WTC11 (cell line): Measurements from ENCODE around the gene GADD45B.

ENCODE experiments used
- ATF1 ChIP-seq: sonication (generic); formaldehyde crosslinking; IDR thresholded peaks from 2 replicates; pipeline ENCODE4 v1.8.1; 2023; ENCODE audit warnings: mild to moderate bottlenecking, moderate library complexity, missing genetic modification reagents
- CREB1 ChIP-seq: sonication (generic); formaldehyde crosslinking; IDR thresholded peaks from 2 replicates; pipeline ENCODE4 v1.8.0; 2023; ENCODE audit warnings: mild to moderate bottlenecking, missing genetic modification reagents
- ESRRA ChIP-seq: sonication (generic); formaldehyde crosslinking; IDR thresholded peaks from 2 replicates; pipeline ENCODE4 v1.8.1; 2022; ENCODE audit warnings: mild to moderate bottlenecking, missing genetic modification reagents, borderline replicate concordance
- JUN ChIP-seq: sonication (generic); formaldehyde crosslinking; IDR thresholded peaks from 2 replicates; pipeline ENCODE4 v1.8.0; 2023; ENCODE audit warnings: mild to moderate bottlenecking, missing genetic modification reagents
- TEAD1 ChIP-seq: sonication (generic); formaldehyde crosslinking; IDR thresholded peaks from 2 replicates; pipeline ENCODE4 v1.8.0; 2022; ENCODE audit warnings: mild to moderate bottlenecking, missing genetic modification reagents
- TF ChIP-seq, protein P1 (sequence below): sonication (generic); formaldehyde crosslinking; IDR thresholded peaks from 2 replicates; pipeline ENCODE4 v1.8.1; 2023; ENCODE audit warnings: mild to moderate bottlenecking, missing genetic modification reagents, moderate library complexity
- TF ChIP-seq, protein P2 (sequence below): fragments of 200-600 bp; IDR thresholded peaks from 2 replicates; pipeline ENCODE4 v1.8.0; 2022; ENCODE audit warnings: antibody characterized with exemption
- TF ChIP-seq, protein P3 (sequence below): sonication (generic); formaldehyde crosslinking; IDR thresholded peaks from 2 replicates; pipeline ENCODE4 v1.8.0; 2023; ENCODE audit warnings: mild to moderate bottlenecking, missing genetic modification reagents

DNA sequence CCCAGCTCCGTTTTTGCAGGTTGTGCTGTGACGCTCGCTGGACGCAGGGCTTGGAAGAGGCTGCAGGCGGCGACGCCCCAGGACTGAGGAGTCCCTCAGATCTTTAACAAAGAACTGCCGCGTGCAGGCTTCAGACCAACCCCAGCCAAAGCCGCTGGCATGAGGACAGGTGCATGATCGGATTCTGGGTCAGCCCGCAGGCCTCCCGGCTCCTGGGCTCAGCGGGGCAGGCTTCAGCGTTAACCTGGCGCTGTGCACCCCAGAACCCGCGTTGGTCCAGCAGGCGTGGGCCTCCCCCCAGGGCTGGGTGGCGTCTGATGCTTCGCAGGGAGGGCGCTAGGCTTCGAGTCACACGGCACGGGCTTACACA is 47.6 kb upstream of the GADD45B start:
- TF ChIP-seq ESRRA (CRISPR knock-in tag) (no peak), ATF1 (CRISPR knock-in tag) (no peak), JUN (no peak), CREB1 (CRISPR knock-in tag) (no peak), TEAD1 (no peak)
- TF ChIP-seq, protein P1, sequence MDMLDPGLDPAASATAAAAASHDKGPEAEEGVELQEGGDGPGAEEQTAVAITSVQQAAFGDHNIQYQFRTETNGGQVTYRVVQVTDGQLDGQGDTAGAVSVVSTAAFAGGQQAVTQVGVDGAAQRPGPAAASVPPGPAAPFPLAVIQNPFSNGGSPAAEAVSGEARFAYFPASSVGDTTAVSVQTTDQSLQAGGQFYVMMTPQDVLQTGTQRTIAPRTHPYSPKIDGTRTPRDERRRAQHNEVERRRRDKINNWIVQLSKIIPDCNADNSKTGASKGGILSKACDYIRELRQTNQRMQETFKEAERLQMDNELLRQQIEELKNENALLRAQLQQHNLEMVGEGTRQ (CRISPR knock-in tag) = no peak
- TF ChIP-seq, protein P2, sequence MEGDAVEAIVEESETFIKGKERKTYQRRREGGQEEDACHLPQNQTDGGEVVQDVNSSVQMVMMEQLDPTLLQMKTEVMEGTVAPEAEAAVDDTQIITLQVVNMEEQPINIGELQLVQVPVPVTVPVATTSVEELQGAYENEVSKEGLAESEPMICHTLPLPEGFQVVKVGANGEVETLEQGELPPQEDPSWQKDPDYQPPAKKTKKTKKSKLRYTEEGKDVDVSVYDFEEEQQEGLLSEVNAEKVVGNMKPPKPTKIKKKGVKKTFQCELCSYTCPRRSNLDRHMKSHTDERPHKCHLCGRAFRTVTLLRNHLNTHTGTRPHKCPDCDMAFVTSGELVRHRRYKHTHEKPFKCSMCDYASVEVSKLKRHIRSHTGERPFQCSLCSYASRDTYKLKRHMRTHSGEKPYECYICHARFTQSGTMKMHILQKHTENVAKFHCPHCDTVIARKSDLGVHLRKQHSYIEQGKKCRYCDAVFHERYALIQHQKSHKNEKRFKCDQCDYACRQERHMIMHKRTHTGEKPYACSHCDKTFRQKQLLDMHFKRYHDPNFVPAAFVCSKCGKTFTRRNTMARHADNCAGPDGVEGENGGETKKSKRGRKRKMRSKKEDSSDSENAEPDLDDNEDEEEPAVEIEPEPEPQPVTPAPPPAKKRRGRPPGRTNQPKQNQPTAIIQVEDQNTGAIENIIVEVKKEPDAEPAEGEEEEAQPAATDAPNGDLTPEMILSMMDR = no peak
- TF ChIP-seq, protein P3, sequence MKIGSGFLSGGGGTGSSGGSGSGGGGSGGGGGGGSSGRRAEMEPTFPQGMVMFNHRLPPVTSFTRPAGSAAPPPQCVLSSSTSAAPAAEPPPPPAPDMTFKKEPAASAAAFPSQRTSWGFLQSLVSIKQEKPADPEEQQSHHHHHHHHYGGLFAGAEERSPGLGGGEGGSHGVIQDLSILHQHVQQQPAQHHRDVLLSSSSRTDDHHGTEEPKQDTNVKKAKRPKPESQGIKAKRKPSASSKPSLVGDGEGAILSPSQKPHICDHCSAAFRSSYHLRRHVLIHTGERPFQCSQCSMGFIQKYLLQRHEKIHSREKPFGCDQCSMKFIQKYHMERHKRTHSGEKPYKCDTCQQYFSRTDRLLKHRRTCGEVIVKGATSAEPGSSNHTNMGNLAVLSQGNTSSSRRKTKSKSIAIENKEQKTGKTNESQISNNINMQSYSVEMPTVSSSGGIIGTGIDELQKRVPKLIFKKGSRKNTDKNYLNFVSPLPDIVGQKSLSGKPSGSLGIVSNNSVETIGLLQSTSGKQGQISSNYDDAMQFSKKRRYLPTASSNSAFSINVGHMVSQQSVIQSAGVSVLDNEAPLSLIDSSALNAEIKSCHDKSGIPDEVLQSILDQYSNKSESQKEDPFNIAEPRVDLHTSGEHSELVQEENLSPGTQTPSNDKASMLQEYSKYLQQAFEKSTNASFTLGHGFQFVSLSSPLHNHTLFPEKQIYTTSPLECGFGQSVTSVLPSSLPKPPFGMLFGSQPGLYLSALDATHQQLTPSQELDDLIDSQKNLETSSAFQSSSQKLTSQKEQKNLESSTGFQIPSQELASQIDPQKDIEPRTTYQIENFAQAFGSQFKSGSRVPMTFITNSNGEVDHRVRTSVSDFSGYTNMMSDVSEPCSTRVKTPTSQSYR (CRISPR knock-in tag) = no peak
